Liver (tissue), 9 donors: ENCODE data around the gene YWHAB. TPM values are rescaled to one million over a fixed set of nuclear protein-coding genes. Genes with fewer than 3 reads are reported as not detected.

Experiments
- DNase-seq: peaks from one replicate; pipeline ENCODE4 v3.0.0-alpha.2; 2017; ENCODE audit warnings: low spot score
- H3K27ac ChIP-seq, 2 donors: one replicate each; pipeline ENCODE4 v1.7.0; 2013; ENCODE audit warnings: inconsistent platforms in 2 of 2, low read length in 2 of 2, control low read depth in 1 of 2, low read depth in 1 of 2, mild to moderate bottlenecking in 1 of 2
- H3K27me3 ChIP-seq, 4 donors: one replicate each; pipeline versions ENCODE4 v1.6.1 to v1.7.0; 2013; ENCODE audit warnings: low read length in 3 of 4, inconsistent platforms in 1 of 4, mild to moderate bottlenecking in 1 of 4, moderate library complexity in 1 of 4; ENCODE audit not compliant: control insufficient read depth in 4 of 4, insufficient read depth in 4 of 4
- H3K36me3 ChIP-seq, 4 donors: one replicate each; pipeline versions ENCODE4 v1.6.1 to v1.7.0; 2013; ENCODE audit warnings: low read length in 3 of 4, mild to moderate bottlenecking in 3 of 4, low read depth in 1 of 4, moderate library complexity in 1 of 4; ENCODE audit not compliant: control insufficient read depth in 4 of 4, insufficient read depth in 3 of 4
- H3K4me1 ChIP-seq, 4 donors: one replicate each; pipeline versions ENCODE4 v1.6.1 to v1.7.0; 2013; ENCODE audit warnings: low read length in 3 of 4, mild to moderate bottlenecking in 3 of 4, moderate library complexity in 1 of 4; ENCODE audit not compliant: control insufficient read depth in 4 of 4, insufficient read depth in 4 of 4
- H3K4me3 ChIP-seq, 3 donors: one replicate each; pipeline versions ENCODE4 v1.6.1 to v1.7.0; 2013; ENCODE audit warnings: low read length in 3 of 3, control low read depth in 1 of 3, low read depth in 1 of 3, mild to moderate bottlenecking in 1 of 3
- H3K9ac ChIP-seq, 2 donors: one replicate each; pipeline ENCODE4 v1.7.0; 2013; ENCODE audit warnings: low read length in 2 of 2, mild to moderate bottlenecking in 2 of 2, moderate library complexity in 2 of 2, control low read depth in 1 of 2, low read depth in 1 of 2
- H3K9me3 ChIP-seq, 4 donors: one replicate each; pipeline versions ENCODE4 v1.6.1 to v1.7.0; 2013; ENCODE audit warnings: low read length in 3 of 4; ENCODE audit not compliant: control insufficient read depth in 4 of 4
- ATF3 ChIP-seq: IDR thresholded peaks from 2 replicates; pipeline ENCODE4 v1.6.1; 2016; ENCODE audit warnings: antibody characterized with exemption
- CTCF ChIP-seq: fragments of 150-350 bp; IDR thresholded peaks from 2 replicates; pipeline ENCODE4 v1.5.1; 2017; ENCODE audit warnings: improper control_type of control experiment, low read depth, low read length; ENCODE audit not compliant: missing input control
- EGR1 ChIP-seq, 2 donors: IDR thresholded peaks; 2 replicates each; pipeline ENCODE4 v1.6.1; 2016 to 2018; ENCODE audit warnings: antibody characterized with exemption in 2 of 2, low read depth in 2 of 2
- FOXA1 ChIP-seq: IDR thresholded peaks from 2 replicates; pipeline ENCODE4 v1.6.1; 2016; ENCODE audit warnings: antibody characterized with exemption
- FOXA2 ChIP-seq: IDR thresholded peaks from 2 replicates; pipeline ENCODE4 v1.6.1; 2016; ENCODE audit warnings: antibody characterized with exemption
- HNF4A ChIP-seq, 2 donors: conservative IDR thresholded peaks; 2 replicates each; pipeline ENCODE4 v1.6.1; 2016; ENCODE audit warnings: antibody characterized with exemption in 2 of 2, mild to moderate bottlenecking in 2 of 2
- HNF4G ChIP-seq: IDR thresholded peaks from 2 replicates; pipeline ENCODE4 v1.6.1; 2016; ENCODE audit warnings: antibody characterized with exemption
- JUND ChIP-seq, 2 donors: IDR thresholded peaks; 2 replicates each; pipeline ENCODE4 v1.6.1; 2016; ENCODE audit warnings: antibody characterized with exemption in 2 of 2
- MAX ChIP-seq: IDR thresholded peaks from 2 replicates; pipeline ENCODE4 v1.6.1; 2016; ENCODE audit warnings: antibody characterized with exemption
- NR2F2 ChIP-seq: IDR thresholded peaks from 2 replicates; pipeline ENCODE4 v1.6.1; 2016; ENCODE audit warnings: antibody characterized with exemption
- RAD21 ChIP-seq, 2 donors: IDR thresholded peaks; 2 replicates each; pipeline ENCODE4 v1.6.1; 2016; ENCODE audit warnings: antibody characterized with exemption in 2 of 2, mild to moderate bottlenecking in 2 of 2
- REST ChIP-seq: IDR thresholded peaks from 2 replicates; pipeline ENCODE4 v1.6.1; 2016; ENCODE audit warnings: antibody characterized with exemption, mild to moderate bottlenecking
- RXRA ChIP-seq, 2 donors: IDR thresholded peaks; 2 replicates each; pipeline ENCODE4 v1.6.1; 2017 to 2018; ENCODE audit warnings: antibody characterized with exemption in 2 of 2, mild to moderate bottlenecking in 1 of 2
- SP1 ChIP-seq: IDR thresholded peaks from 2 replicates; pipeline ENCODE4 v1.6.1; 2018; ENCODE audit warnings: antibody characterized with exemption, mild to moderate bottlenecking
- TAF1 ChIP-seq: conservative IDR thresholded peaks from 2 replicates; pipeline ENCODE4 v1.6.1; 2016; ENCODE audit warnings: antibody characterized with exemption, mild to moderate bottlenecking
- YY1 ChIP-seq: IDR thresholded peaks from 2 replicates; pipeline ENCODE4 v1.6.1; 2016; ENCODE audit warnings: antibody characterized with exemption, mild to moderate bottlenecking
- ZBTB33 ChIP-seq: IDR thresholded peaks from 2 replicates; pipeline ENCODE4 v1.6.1; 2016; ENCODE audit warnings: antibody characterized with exemption
- WGBS: extraction: QIAGEN DNeasy Blood & Tissue Kit; methylation state at CpG from one replicate; pipeline ENCODE4 v1.1.7; 2013; 5-methylcytosine and 5-hydroxymethylcytosine counted together
- polyA plus RNA-seq, 2 donors: library from polyadenylated mRNA; stranded (reverse) in 1 of 2; unstranded in 1 of 2; fragments of 200-250 nt in 1 of 2; fragments of >200 nt in 1 of 2; fragmentation: Nextera tagmentation in 1 of 2; extraction: Ambion mirVana in 1 of 2; gene quantifications; one replicate each; pipeline versions ENCODE4 v1.2.1 to v1.2.3, GENCODE V29; 2013 to 2015
- total RNA-seq, 2 donors: library from RNA; depleted of rRNA; stranded (reverse); fragments of >200 nt; gene quantifications; one replicate each; pipeline ENCODE4 v1.2.3, GENCODE V29; 2014
- donor health status: healthy.
- donor health status: healthy.
- donor health status: healthy.
- donor health status: healthy.
- donor health status: healthy.

YWHAB gene
- total and polyA plus RNA-seq, 4 donors = 41.6 to 86.5 (median 43.3) TPM

GRCh38 chr20:44917399-44917798 lies 31.9 kb downstream of the YWHAB start:
- H3K4me1 ChIP-seq = no peaks in the 10 kb centered on the region
- H3K27me3 ChIP-seq = no peaks in the 10 kb centered on the region
- no peak for DNase-seq
- no peaks in the 10 kb centered on the region for H3K9me3 ChIP-seq
- H3K27ac ChIP-seq = no peak overlapping the region
- H3K9ac ChIP-seq = no peak overlapping the region
- WGBS = 98% methylated on average over 2 of the region's 2 CpGs
- no peak overlapping the region for H3K4me3 ChIP-seq
- peaks cover 0 to 18% (median 8%) of the 10 kb centered on the region in 4 donors for H3K36me3 ChIP-seq
- no peak for TF ChIP-seq CTCF
- TF ChIP-seq REST = no peak
- TF ChIP-seq RXRA (IDR thresholded peaks at IDR 0.05) = no peak
- no peak for TF ChIP-seq TAF1
- TF ChIP-seq ZBTB33 = no peak
- no peak for TF ChIP-seq MAX
- TF ChIP-seq JUND (IDR thresholded peaks at IDR 0.05) = no peak
- no peak for TF ChIP-seq YY1

- TF ChIP-seq HNF4G = no peak
- TF ChIP-seq HNF4A (conservative IDR thresholded peaks at IDR 0.05) = no peak
- TF ChIP-seq FOXA2 = no peak
- no peak for TF ChIP-seq ZBTB33
- TF ChIP-seq REST = no peak
- TF ChIP-seq RXRA (IDR thresholded peaks at IDR 0.05) = no peak
- no peak for TF ChIP-seq NR2F2
- TF ChIP-seq YY1 = no peak
- no peak for TF ChIP-seq EGR1 (IDR thresholded peaks at IDR 0.05; ENCODE audit: low read depth in 2 of 2)
- no peak for TF ChIP-seq MAX
- TF ChIP-seq SP1 = no peak
- no peak for TF ChIP-seq ATF3
- no peak for TF ChIP-seq JUND (IDR thresholded peaks at IDR 0.05)
- no peak for TF ChIP-seq RAD21 (IDR thresholded peaks at IDR 0.05)
- TF ChIP-seq FOXA1 = no peak
- Histone ChIP-seq H3K27ac (no peak overlapping the region), H3K27me3 (no peaks in the 10 kb centered on the region), H3K4me3 (no peak overlapping the region), H3K36me3 (peaks cover 1 to 21% (median 7%) of the 10 kb centered on the region in 4 donors), H3K4me1 (no peaks in the 10 kb centered on the region), H3K9me3 (no peaks in the 10 kb centered on the region), H3K9ac (no peak overlapping the region)
- 98% methylated on average over 3 of the region's 3 CpGs for WGBS
- DNase-seq = no peak
Observed at GRCh38 chr20:44918342-44918741, 32.8 kb downstream of the YWHAB start.
